H1 (cell line): Measurements from ENCODE around the gene ADCY9.

Source experiments
- CTCF ChIP-seq, 3 experiments: IDR thresholded peaks; 1 replicate in 2 of 3; 2 replicates in 1 of 3; pipeline versions ENCODE4 v1.5.1 to v1.6.1; 2011; ENCODE audit warnings: low read length in 3 of 3, mild to moderate bottlenecking in 3 of 3, inconsistent platforms in 2 of 3, low read depth in 1 of 3, moderate library complexity in 1 of 3; ENCODE audit not compliant: insufficient read depth in 1 of 3; ENCODE audit errors: control extremely low read depth in 1 of 3
- KDM1A ChIP-seq: fragments of 200-600, 300-600 bp; sonication (generic); IDR thresholded peaks from 2 replicates; pipeline ENCODE4 v1.7.1; 2016; ENCODE audit warnings: mild to moderate bottlenecking, low read length, borderline replicate concordance
- NANOG ChIP-seq: IDR thresholded peaks from 2 replicates; pipeline ENCODE4 v1.6.1; 2011; ENCODE audit warnings: low read length, low read depth, mild to moderate bottlenecking, inconsistent platforms; ENCODE audit not compliant: insufficient read depth, poor library complexity, severe bottlenecking
- POLR2A ChIP-seq, 2 experiments: IDR thresholded peaks; 1 replicate in 1 of 2; 2 replicates in 1 of 2; pipeline ENCODE4 v1.6.1; 2011; ENCODE audit warnings: low read depth in 2 of 2, low read length in 2 of 2, mild to moderate bottlenecking in 2 of 2; ENCODE audit errors: control extremely low read depth in 1 of 2
- POLR2AphosphoS5 ChIP-seq: IDR thresholded peaks from 2 replicates; pipeline ENCODE4 v1.6.1; 2011; ENCODE audit warnings: low read depth, low read length
- RFX5 ChIP-seq: IDR thresholded peaks from 2 replicates; pipeline ENCODE4 v1.6.1; 2011; ENCODE audit warnings: low read depth, low read length, improper control_type of control experiment, borderline replicate concordance

- TF ChIP-seq POLR2AphosphoS5 (no peak), KDM1A (no peak), CTCF (IDR thresholded peaks at IDR 0.05; ENCODE audit: control extremely low read depth in 1 of 3, insufficient read depth in 1 of 3, low read depth in 1 of 3, low read length in 3 of 3) (no peak), RFX5 (no peak), NANOG (no peak), POLR2A (IDR thresholded peaks at IDR 0.05; ENCODE audit: control extremely low read depth in 1 of 2, low read depth in 2 of 2, low read length in 2 of 2) (no peak)
These were observed 30.1 kb downstream of the ADCY9 start for GRCh38 chr16:4086153-4086552.
